GM12878 (cell line): Measurements from ENCODE around the gene INTS14. TPM values are rescaled to one million over a fixed set of nuclear protein-coding genes. Genes with fewer than 3 reads are reported as not detected.

Experiments
- ATAC-seq: fragments of 200-7000 bp; cut with Tn5 transposase; 3 replicates; pipeline ENCODE4 v1.9.1; 2020; ENCODE audit warnings: mild to moderate bottlenecking, moderate library complexity
- BruUV-seq: library from RNA; stranded (reverse); fragments of 400-500 nt; replicated peaks from 2 replicates; lab custom pipeline; 2021; lab: Mats Ljungman, UMichigan
- CTCF ChIA-PET: fragments of 300-600 bp; sonication (Branson Sonifier 250); formaldehyde crosslinking; extraction: SDS; loops from one replicate; lab custom pipeline; 2021; ENCODE audit warnings: inconsistent platforms; lab: Yijun Ruan, JAX
- POLR2A ChIA-PET: fragments of 350-600 bp; formaldehyde crosslinking; extraction: SDS; loops from one replicate; lab custom pipeline; 2021; ENCODE audit warnings: inconsistent platforms; lab: Charles Lee
- RAD21 ChIA-PET: fragments of 300-600 bp; sonication (Branson Sonifier 250); formaldehyde crosslinking; loops from one replicate; lab custom pipeline; 2023; ENCODE audit warnings: antibody characterized with exemption; ENCODE audit not compliant: unreplicated experiment; lab: Charles Lee
- SMC1A ChIA-PET: fragments of 300-600 bp; sonication (Branson Sonifier 250); formaldehyde crosslinking; loops from one replicate; lab custom pipeline; 2023; ENCODE audit not compliant: unreplicated experiment, uncharacterized antibody; lab: Charles Lee
- DNase-seq: peaks from one replicate; pipeline ENCODE4 v3.0.0-alpha.2; 2011; ENCODE audit warnings: low read depth, low spot score
- FAIRE-seq: peaks from 3 replicates; lab custom pipeline; 2011; peaks lifted over from hg19 to GRCh38; lab: Jason Lieb, UNC
- H2AFZ ChIP-seq: 2 replicates; pipeline ENCODE4 v1.6.0; 2011; ENCODE audit warnings: low read depth, low read length, control low read depth; ENCODE audit not compliant: control insufficient read depth
- H3K27ac ChIP-seq: 2 replicates; pipeline ENCODE4 v1.5.1; 2011; ENCODE audit warnings: control low read depth; ENCODE audit not compliant: control insufficient read depth, insufficient read depth
- H3K27me3 ChIP-seq, 2 experiments: replicated peaks in 1 of 2; 2 replicates each; pipeline versions ENCODE4 v1.6.0 to v1.6.1; 2011; ENCODE audit warnings: low read length in 1 of 2; ENCODE audit not compliant: control insufficient read depth in 2 of 2, insufficient read depth in 2 of 2
- H3K36me3 ChIP-seq, 2 experiments: 2 replicates each; pipeline ENCODE4 v1.5.1; 2011; ENCODE audit warnings: low read length in 1 of 2; ENCODE audit not compliant: control insufficient read depth in 2 of 2, insufficient read depth in 2 of 2
- H3K4me1 ChIP-seq: 2 replicates; pipeline ENCODE4 v1.6.1; 2011; ENCODE audit warnings: mild to moderate bottlenecking, low read length, moderate library complexity, mixed read lengths; ENCODE audit not compliant: control insufficient read depth, insufficient read depth
- H3K4me2 ChIP-seq: 2 replicates; pipeline ENCODE4 v1.6.0; 2011; ENCODE audit warnings: control low read depth; ENCODE audit not compliant: control insufficient read depth, insufficient read depth
- H3K4me3 ChIP-seq: fragments of 200-600 bp; sonication (generic); 2 replicates; pipeline ENCODE4 v1.5.1; 2016
- H3K79me2 ChIP-seq: 2 replicates; pipeline ENCODE4 v1.6.0; 2011; ENCODE audit warnings: low read length; ENCODE audit not compliant: control insufficient read depth, insufficient read depth
- H3K9ac ChIP-seq: 2 replicates; pipeline ENCODE4 v1.8.0; 2011; ENCODE audit warnings: low read length, control low read depth, mixed read lengths; ENCODE audit not compliant: control insufficient read depth, insufficient read depth
- H3K9me3 ChIP-seq: replicated peaks from 3 replicates; pipeline ENCODE4 v1.5.1; 2011; ENCODE audit warnings: mild to moderate bottlenecking, low read length; ENCODE audit not compliant: control insufficient read depth, insufficient read depth
- H4K20me1 ChIP-seq: 2 replicates; pipeline ENCODE4 v1.6.0; 2011; ENCODE audit not compliant: control insufficient read depth, insufficient read depth
- CBX3 ChIP-seq: fragments of 200-600 bp; sonication (generic); IDR thresholded peaks from 2 replicates; pipeline ENCODE4 v1.6.1; 2016; ENCODE audit warnings: low read depth, borderline replicate concordance
- CHD1 ChIP-seq: IDR thresholded peaks from 2 replicates; pipeline ENCODE4 v1.6.1; 2012; ENCODE audit warnings: low read depth, low read length, improper control_type of control experiment
- DPF2 ChIP-seq: fragments of 450-650 bp; IDR thresholded peaks from 2 replicates; pipeline ENCODE4 v1.6.1; 2017; ENCODE audit warnings: mild to moderate bottlenecking
- EGR1 ChIP-seq, 2 experiments: IDR thresholded peaks; 1 replicate in 1 of 2; 2 replicates in 1 of 2; pipeline ENCODE4 v1.6.1; 2011 to 2012; ENCODE audit warnings: low read depth in 2 of 2, low read length in 2 of 2, borderline replicate concordance in 1 of 2, mild to moderate bottlenecking in 1 of 2, moderate library complexity in 1 of 2
- ETV6 ChIP-seq, 2 experiments: fragments of 450-650 bp in 1 of 2; IDR thresholded peaks in 1 of 2; conservative IDR thresholded peaks in 1 of 2; 2 replicates each; pipeline ENCODE4 v1.6.1; 2014; ENCODE audit warnings: antibody characterized with exemption in 1 of 2, borderline replicate concordance in 1 of 2, low read depth in 1 of 2, mild to moderate bottlenecking in 1 of 2, moderate library complexity in 1 of 2
- HDAC2 ChIP-seq: fragments of 200-600 bp; sonication (generic); IDR thresholded peaks from 2 replicates; pipeline ENCODE4 v1.6.1; 2017
- HDAC6 ChIP-seq: fragments of 200-600 bp; sonication (generic); IDR thresholded peaks from one replicate; pipeline ENCODE4 v1.8.0; 2017; ENCODE audit warnings: antibody characterized with exemption; ENCODE audit not compliant: unreplicated experiment
- JUND ChIP-seq: IDR thresholded peaks from 2 replicates; pipeline ENCODE4 v1.6.1; 2012; ENCODE audit warnings: low read depth, mild to moderate bottlenecking, low read length, improper control_type of control experiment, moderate library complexity
- MYB ChIP-seq: fragments of 150-350 bp; IDR thresholded peaks from 2 replicates; pipeline ENCODE4 v1.6.1; 2014; ENCODE audit warnings: mild to moderate bottlenecking, low read depth, low read length, borderline replicate concordance
- NR2C2 ChIP-seq: IDR thresholded peaks from 2 replicates; pipeline ENCODE4 v1.6.1; 2011; ENCODE audit warnings: borderline replicate concordance, low read depth; ENCODE audit not compliant: control insufficient read depth, insufficient read length
- NR2F1 ChIP-seq: fragments of 450-650 bp; conservative IDR thresholded peaks from 2 replicates; pipeline ENCODE4 v1.6.1; 2017; ENCODE audit warnings: mild to moderate bottlenecking
- PAX5 ChIP-seq: IDR thresholded peaks from 2 replicates; pipeline ENCODE4 v1.6.1; 2011; ENCODE audit warnings: low read depth, low read length, borderline replicate concordance
- PBX3 ChIP-seq: IDR thresholded peaks from 2 replicates; pipeline ENCODE4 v1.6.1; 2011; ENCODE audit warnings: mild to moderate bottlenecking, low read depth, low read length, moderate library complexity; ENCODE audit not compliant: insufficient replicate concordance
- SMARCA5 ChIP-seq: fragments of 450-650 bp; IDR thresholded peaks from 2 replicates; pipeline ENCODE4 v1.6.1; 2017; ENCODE audit warnings: mild to moderate bottlenecking
- WGBS: methylation state at CpG from one replicate; pipeline ENCODE4 v1.1.6; 2016; ENCODE audit warnings: low lambda C conversion rate; ENCODE audit not compliant: insufficient replicate concordance, insufficient coverage; ENCODE audit errors: missing lambda C conversion rate; 5-methylcytosine and 5-hydroxymethylcytosine counted together
- in situ Hi-C: fragments of 300-500 bp; cut with MboI; formaldehyde crosslinking; loops from 9 replicates; pipeline ENCODE4 v1.14.3; 2018; ENCODE audit warnings: mixed read lengths
- intact Hi-C: fragments of 100-400 bp; cut with micrococcal nuclease; formaldehyde crosslinking; loops from one replicate; pipeline ENCODE4 v1.14.2; 2022; ENCODE audit not compliant: unreplicated experiment
- polyA plus RNA-seq, 11 experiments: library from polyadenylated mRNA; depleted of rRNA in 4 of 11; unstranded in 6 of 11; stranded (reverse) in 5 of 11; fragments of >200 nt; fragmentation: Nextera tagmentation in 4 of 11; fragmentation: Illumina TruSeq in 1 of 11; extraction: Ambion mirVana in 4 of 11; extraction: Trizol in 1 of 11; gene quantifications; 1 replicate in 1 of 11; 2 replicates in 10 of 11; pipeline versions ENCODE4 v1.2.1 to v1.2.3, GENCODE V29; 2011 to 2016; ENCODE audit warnings: inconsistent platforms in 2 of 11, missing spikeins in 2 of 11, low read depth in 1 of 11
- total RNA-seq, 4 experiments: library from RNA; depleted of rRNA in 3 of 4; stranded (reverse); fragments of >200 nt in 3 of 4; fragmentation: Illumina TruSeq in 1 of 4; extraction: Trizol in 1 of 4; gene quantifications; 2 replicates each; pipeline versions ENCODE4 v1.2.1 to v1.2.3, GENCODE V29; 2013 to 2021
- TF ChIP-seq, protein P1 (sequence below): fragments of 450-650 bp; IDR thresholded peaks from 2 replicates; pipeline ENCODE4 v1.6.1; 2016; ENCODE audit warnings: mild to moderate bottlenecking
- TF ChIP-seq, protein P2 (sequence below): fragments of 450-650 bp; IDR thresholded peaks from 2 replicates; pipeline ENCODE4 v1.6.1; 2018; ENCODE audit warnings: borderline replicate concordance, mild to moderate bottlenecking; ENCODE audit not compliant: partially characterized antibody

Gene INTS14
- total and polyA plus RNA-seq, 10 of the 15 experiments (the other 5 are each of a cell fraction or from before 2014, with no cell fraction given): 36.8 to 76.9 (median 47.7) TPM

DNA sequence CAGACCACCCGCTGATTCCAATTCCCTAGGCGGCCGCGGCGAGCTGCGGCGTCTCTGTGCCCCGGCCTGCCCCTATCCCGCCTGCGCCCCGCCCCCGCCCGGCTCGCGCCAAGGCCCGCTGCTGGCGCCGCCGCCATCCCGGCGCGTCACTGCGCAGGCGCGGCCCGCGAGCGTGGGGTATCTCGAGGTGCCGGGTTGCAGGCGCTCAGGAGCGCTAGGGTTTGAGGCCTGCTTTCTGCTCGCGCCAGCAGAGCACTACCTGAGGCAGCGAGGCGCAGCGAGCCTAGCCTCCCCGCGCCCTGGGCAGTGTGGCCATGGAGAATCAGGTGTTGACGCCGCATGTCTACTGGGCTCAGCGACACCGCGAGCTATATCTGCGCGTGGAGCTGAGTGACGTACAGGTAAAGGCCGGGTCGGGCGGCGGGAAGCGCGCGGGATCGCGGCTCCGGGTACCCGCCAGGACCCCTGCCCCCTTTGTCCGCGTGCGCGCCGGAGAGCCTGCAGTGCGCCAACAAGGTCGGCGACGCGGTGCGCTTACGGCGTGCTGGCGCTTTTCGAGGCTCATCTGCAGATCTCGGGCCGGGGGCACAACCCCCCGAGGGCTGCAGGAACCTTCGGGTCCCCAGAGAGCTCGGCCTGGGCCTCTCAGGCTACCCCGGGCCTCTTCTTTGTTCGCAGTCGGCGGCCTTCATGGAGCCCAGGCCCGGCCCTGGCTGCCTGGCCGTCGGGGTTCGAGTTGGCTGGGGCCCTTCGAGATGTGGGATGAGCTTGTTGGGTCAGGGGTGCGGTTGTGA lies 80.4 kb downstream of the INTS14 start, which contains the start of gene HACD3:
TSS of gene HACD3 (plus strand) at position 146 of the 794 bp plus-strand sequence. CDS start at position 315, 169 bp downstream.
- intact Hi-C loops (no loop called here), in situ Hi-C loops (no loop called here)
- Histone ChIP-seq H3K27me3 (no peaks in the 10 kb centered on the region), H3K4me3 (peak within 1 kb of the TSS; percentile 94), H3K27ac (peak within 1 kb of the TSS; percentile 57), H3K4me2 (peak within 1 kb of the TSS; percentile 93), H3K9me3 (no peaks in the 10 kb centered on the region), H2AFZ (peak within 1 kb of the TSS; percentile 96), H3K9ac (peak within 1 kb of the TSS; percentile 70), H3K79me2 (peaks cover 40% of the 10 kb centered on the region), H3K4me1 (peaks cover 3% of the 10 kb centered on the region), H3K36me3 (no peaks in the 10 kb centered on the region), H4K20me1 (no peaks in the 10 kb centered on the region)
- FAIRE-seq (no peak), DNase-seq (peak; percentile 21), ATAC-seq (peak; percentile 96)
- ChIA-PET CTCF (interaction anchor here (0.6 to 1.4 kb wide), 9 partner anchors 12 to 303 kb away, joined by 3 to 6 read pairs (median 3); partner anchors contain the start of gene DPP8), RAD21 (interaction anchor here (1.0 kb wide), 1 partner anchor 339 kb away, joined by 3 read pairs; the partner anchor contains the start of gene RAB11A), POLR2A (interaction anchor here (0.8 to 3.2 kb wide), 6 partner anchors 12 to 345 kb away, joined by 3 to 13 read pairs (median 4); partner anchors contain the start of genes DPP8 and INTS14), SMC1A (interaction anchor here (0.6 to 1.3 kb wide), 4 partner anchors 9 to 109 kb away, joined by 3 to 4 read pairs (median 3); no protein-coding TSS in a partner anchor)
- 0% methylated on average over 82 of the region's 88 CpGs for WGBS
- BruUV-seq: no TSS peak
- TF ChIP-seq NR2F1 (0 out of 2 replicates have a peak, but pooled peaks have one; percentile 24), HDAC2 (0 out of 2 replicates have a peak, but pooled peaks have one; percentile 2), JUND (0 out of 2 replicates have a peak, but pooled peaks have one; percentile 21), CBX3 (no peak), CHD1 (0 out of 2 replicates have a peak, but pooled peaks have one; percentile 42), NR2C2 (no peak), ETV6 (conservative IDR thresholded peaks at IDR 0.05 in 1 of 2, IDR thresholded peaks at IDR 0.05 in 1 of 2; ENCODE audit: borderline replicate concordance in 1 of 2, low read depth in 1 of 2) (no peak), MYB (no peak), DPF2 (peak; percentile 43), SMARCA5 (no peak), HDAC6 (peak; percentile 90), PBX3 (no peak), EGR1 (IDR thresholded peaks at IDR 0.05; ENCODE audit: borderline replicate concordance in 1 of 2, low read depth in 2 of 2, low read length in 2 of 2) (peak in 1 of 2 experiments; percentile 87; a peak in 2 of 3 replicates), PAX5 (peak; percentile 54; the same call in 1 of the 2 replicates)
- TF ChIP-seq, protein P1, sequence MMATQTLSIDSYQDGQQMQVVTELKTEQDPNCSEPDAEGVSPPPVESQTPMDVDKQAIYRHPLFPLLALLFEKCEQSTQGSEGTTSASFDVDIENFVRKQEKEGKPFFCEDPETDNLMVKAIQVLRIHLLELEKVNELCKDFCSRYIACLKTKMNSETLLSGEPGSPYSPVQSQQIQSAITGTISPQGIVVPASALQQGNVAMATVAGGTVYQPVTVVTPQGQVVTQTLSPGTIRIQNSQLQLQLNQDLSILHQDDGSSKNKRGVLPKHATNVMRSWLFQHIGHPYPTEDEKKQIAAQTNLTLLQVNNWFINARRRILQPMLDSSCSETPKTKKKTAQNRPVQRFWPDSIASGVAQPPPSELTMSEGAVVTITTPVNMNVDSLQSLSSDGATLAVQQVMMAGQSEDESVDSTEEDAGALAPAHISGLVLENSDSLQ: peak; percentile 52; the same call in 1 of the 2 replicates
- TF ChIP-seq, protein P2, sequence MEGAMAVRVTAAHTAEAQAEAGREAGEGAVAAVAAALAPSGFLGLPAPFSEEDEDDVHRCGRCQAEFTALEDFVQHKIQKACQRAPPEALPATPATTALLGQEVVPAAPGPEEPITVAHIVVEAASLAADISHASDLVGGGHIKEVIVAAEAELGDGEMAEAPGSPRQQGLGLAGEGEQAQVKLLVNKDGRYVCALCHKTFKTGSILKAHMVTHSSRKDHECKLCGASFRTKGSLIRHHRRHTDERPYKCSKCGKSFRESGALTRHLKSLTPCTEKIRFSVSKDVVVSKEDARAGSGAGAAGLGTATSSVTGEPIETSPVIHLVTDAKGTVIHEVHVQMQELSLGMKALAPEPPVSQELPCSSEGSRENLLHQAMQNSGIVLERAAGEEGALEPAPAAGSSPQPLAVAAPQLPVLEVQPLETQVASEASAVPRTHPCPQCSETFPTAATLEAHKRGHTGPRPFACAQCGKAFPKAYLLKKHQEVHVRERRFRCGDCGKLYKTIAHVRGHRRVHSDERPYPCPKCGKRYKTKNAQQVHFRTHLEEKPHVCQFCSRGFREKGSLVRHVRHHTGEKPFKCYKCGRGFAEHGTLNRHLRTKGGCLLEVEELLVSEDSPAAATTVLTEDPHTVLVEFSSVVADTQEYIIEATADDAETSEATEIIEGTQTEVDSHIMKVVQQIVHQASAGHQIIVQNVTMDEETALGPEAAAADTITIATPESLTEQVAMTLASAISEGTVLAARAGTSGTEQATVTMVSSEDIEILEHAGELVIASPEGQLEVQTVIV: no peak
